GM12878 (cell line): ENCODE data around the gene UBQLN4. TPM values are rescaled to one million over a fixed set of nuclear protein-coding genes. Genes with fewer than 3 reads are reported as not detected.

Experiments
- ATAC-seq: fragments of 200-7000 bp; cut with Tn5 transposase; 3 replicates; pipeline ENCODE4 v1.9.1; 2020; ENCODE audit warnings: mild to moderate bottlenecking, moderate library complexity
- BruUV-seq: library from RNA; stranded (reverse); fragments of 400-500 nt; replicated peaks from 2 replicates; lab custom pipeline; 2021; lab: Mats Ljungman, UMichigan
- CTCF ChIA-PET: fragments of 300-600 bp; sonication (Branson Sonifier 250); formaldehyde crosslinking; extraction: SDS; loops from one replicate; lab custom pipeline; 2021; ENCODE audit warnings: inconsistent platforms; lab: Yijun Ruan, JAX
- POLR2A ChIA-PET: fragments of 350-600 bp; formaldehyde crosslinking; extraction: SDS; loops from one replicate; lab custom pipeline; 2021; ENCODE audit warnings: inconsistent platforms; lab: Charles Lee
- RAD21 ChIA-PET: fragments of 300-600 bp; sonication (Branson Sonifier 250); formaldehyde crosslinking; loops from one replicate; lab custom pipeline; 2023; ENCODE audit warnings: antibody characterized with exemption; ENCODE audit not compliant: unreplicated experiment; lab: Charles Lee
- SMC1A ChIA-PET: fragments of 300-600 bp; sonication (Branson Sonifier 250); formaldehyde crosslinking; loops from one replicate; lab custom pipeline; 2023; ENCODE audit not compliant: unreplicated experiment, uncharacterized antibody; lab: Charles Lee
- DNase-seq: peaks from one replicate; pipeline ENCODE4 v3.0.0-alpha.2; 2011; ENCODE audit warnings: low read depth, low spot score
- FAIRE-seq: peaks from 3 replicates; lab custom pipeline; 2011; peaks lifted over from hg19 to GRCh38; lab: Jason Lieb, UNC
- H2AFZ ChIP-seq: 2 replicates; pipeline ENCODE4 v1.6.0; 2011; ENCODE audit warnings: low read depth, low read length, control low read depth; ENCODE audit not compliant: control insufficient read depth
- H3K27ac ChIP-seq: 2 replicates; pipeline ENCODE4 v1.5.1; 2011; ENCODE audit warnings: control low read depth; ENCODE audit not compliant: control insufficient read depth, insufficient read depth
- H3K27me3 ChIP-seq, 2 experiments: replicated peaks in 1 of 2; 2 replicates each; pipeline versions ENCODE4 v1.6.0 to v1.6.1; 2011; ENCODE audit warnings: low read length in 1 of 2; ENCODE audit not compliant: control insufficient read depth in 2 of 2, insufficient read depth in 2 of 2
- H3K36me3 ChIP-seq, 2 experiments: 2 replicates each; pipeline ENCODE4 v1.5.1; 2011; ENCODE audit warnings: low read length in 1 of 2; ENCODE audit not compliant: control insufficient read depth in 2 of 2, insufficient read depth in 2 of 2
- H3K4me1 ChIP-seq: 2 replicates; pipeline ENCODE4 v1.6.1; 2011; ENCODE audit warnings: mild to moderate bottlenecking, low read length, moderate library complexity, mixed read lengths; ENCODE audit not compliant: control insufficient read depth, insufficient read depth
- H3K4me2 ChIP-seq: 2 replicates; pipeline ENCODE4 v1.6.0; 2011; ENCODE audit warnings: control low read depth; ENCODE audit not compliant: control insufficient read depth, insufficient read depth
- H3K4me3 ChIP-seq: fragments of 200-600 bp; sonication (generic); 2 replicates; pipeline ENCODE4 v1.5.1; 2016
- H3K79me2 ChIP-seq: 2 replicates; pipeline ENCODE4 v1.6.0; 2011; ENCODE audit warnings: low read length; ENCODE audit not compliant: control insufficient read depth, insufficient read depth
- H3K9ac ChIP-seq: 2 replicates; pipeline ENCODE4 v1.8.0; 2011; ENCODE audit warnings: low read length, control low read depth, mixed read lengths; ENCODE audit not compliant: control insufficient read depth, insufficient read depth
- H3K9me3 ChIP-seq: replicated peaks from 3 replicates; pipeline ENCODE4 v1.5.1; 2011; ENCODE audit warnings: mild to moderate bottlenecking, low read length; ENCODE audit not compliant: control insufficient read depth, insufficient read depth
- H4K20me1 ChIP-seq: 2 replicates; pipeline ENCODE4 v1.6.0; 2011; ENCODE audit not compliant: control insufficient read depth, insufficient read depth
- ATF3 ChIP-seq: IDR thresholded peaks from 2 replicates; pipeline ENCODE4 v1.6.1; 2011; ENCODE audit warnings: low read depth, mild to moderate bottlenecking, low read length, moderate library complexity, borderline replicate concordance; ENCODE audit errors: extremely low read depth
- BCL3 ChIP-seq: IDR thresholded peaks from 2 replicates; pipeline ENCODE4 v1.6.1; 2011; ENCODE audit warnings: borderline replicate concordance, low read depth, mild to moderate bottlenecking, moderate library complexity, low read length; ENCODE audit not compliant: insufficient read depth, poor library complexity, severe bottlenecking
- BMI1 ChIP-seq: fragments of 450-650 bp; IDR thresholded peaks from 2 replicates; pipeline ENCODE4 v1.6.1; 2016; ENCODE audit warnings: mild to moderate bottlenecking, moderate library complexity, borderline replicate concordance
- CBFB ChIP-seq: IDR thresholded peaks from 2 replicates; pipeline ENCODE4 v1.6.1; 2016; ENCODE audit warnings: antibody characterized with exemption, low read depth
- IRF4 ChIP-seq: IDR thresholded peaks from 2 replicates; pipeline ENCODE4 v1.6.1; 2011; ENCODE audit warnings: low read depth, low read length
- NR2C1 ChIP-seq: fragments of 450-650 bp; IDR thresholded peaks from 2 replicates; pipeline ENCODE4 v1.6.1; 2017; ENCODE audit warnings: antibody characterized with exemption, mild to moderate bottlenecking, moderate library complexity
- RFX5 ChIP-seq: IDR thresholded peaks from 2 replicates; pipeline ENCODE4 v1.6.1; 2011; ENCODE audit warnings: low read depth, low read length, improper control_type of control experiment
- SKIL ChIP-seq: fragments of 450-650 bp; IDR thresholded peaks from 2 replicates; pipeline ENCODE4 v1.6.1; 2017; ENCODE audit warnings: mild to moderate bottlenecking, low read depth, inconsistent platforms; ENCODE audit not compliant: poor library complexity, severe bottlenecking
- SREBF1 ChIP-seq: IDR thresholded peaks from 2 replicates; pipeline ENCODE4 v1.6.1; 2012; ENCODE audit warnings: mild to moderate bottlenecking, low read length
- WGBS: methylation state at CpG from one replicate; pipeline ENCODE4 v1.1.6; 2016; ENCODE audit warnings: low lambda C conversion rate; ENCODE audit not compliant: insufficient replicate concordance, insufficient coverage; ENCODE audit errors: missing lambda C conversion rate; 5-methylcytosine and 5-hydroxymethylcytosine counted together
- in situ Hi-C: fragments of 300-500 bp; cut with MboI; formaldehyde crosslinking; loops from 9 replicates; pipeline ENCODE4 v1.14.3; 2018; ENCODE audit warnings: mixed read lengths
- intact Hi-C: fragments of 100-400 bp; cut with micrococcal nuclease; formaldehyde crosslinking; loops from one replicate; pipeline ENCODE4 v1.14.2; 2022; ENCODE audit not compliant: unreplicated experiment
- polyA plus RNA-seq, 11 experiments: library from polyadenylated mRNA; depleted of rRNA in 4 of 11; unstranded in 6 of 11; stranded (reverse) in 5 of 11; fragments of >200 nt; fragmentation: Nextera tagmentation in 4 of 11; fragmentation: Illumina TruSeq in 1 of 11; extraction: Ambion mirVana in 4 of 11; extraction: Trizol in 1 of 11; gene quantifications; 1 replicate in 1 of 11; 2 replicates in 10 of 11; pipeline versions ENCODE4 v1.2.1 to v1.2.3, GENCODE V29; 2011 to 2016; ENCODE audit warnings: inconsistent platforms in 2 of 11, missing spikeins in 2 of 11, low read depth in 1 of 11
- total RNA-seq, 4 experiments: library from RNA; depleted of rRNA in 3 of 4; stranded (reverse); fragments of >200 nt in 3 of 4; fragmentation: Illumina TruSeq in 1 of 4; extraction: Trizol in 1 of 4; gene quantifications; 2 replicates each; pipeline versions ENCODE4 v1.2.1 to v1.2.3, GENCODE V29; 2013 to 2021
- TF ChIP-seq, protein P1 (sequence below): fragments of 450-650 bp; IDR thresholded peaks from 2 replicates; pipeline ENCODE4 v1.6.1; 2018; ENCODE audit warnings: borderline replicate concordance, mild to moderate bottlenecking; ENCODE audit not compliant: partially characterized antibody

Gene UBQLN4
- total and polyA plus RNA-seq, 10 of the 15 experiments (the other 5 are each of a cell fraction or from before 2014, with no cell fraction given), result 10.0 to 44.6 (median 19.7) TPM

- no peak for ATAC-seq
- H3K9me3 ChIP-seq, result no peaks in the 10 kb centered on the region
- H3K36me3 ChIP-seq, result no peaks in the 10 kb centered on the region
- CTCF ChIA-PET, result interaction anchor here (0.6 to 21.5 kb wide), 3 partner anchors 10 to 22 kb away, joined by 3 to 1294 read pairs (median 5); partner anchors contain the start of gene LMNA
- no peak for DNase-seq
- H4K20me1 ChIP-seq, result no peaks in the 10 kb centered on the region
- SMC1A ChIA-PET, result interaction anchor here (23.8 kb wide), 1 partner anchor 22 kb away, joined by 874 read pairs; the partner anchor contains the start of gene LMNA
- in situ Hi-C loops (no loop called here), intact Hi-C loops (no loop called here)
- no TSS peak for BruUV-seq
- RAD21 ChIA-PET, result interaction anchor here (0.6 to 22.4 kb wide), 2 partner anchors 20 to 178 kb away, joined by 4 to 695 read pairs; partner anchors contain the start of gene LMNA
- 84% methylated on average over 6 of the region's 6 CpGs for WGBS
- no peak overlapping the region for H3K4me2 ChIP-seq
- TF ChIP-seq NR2C1 (no peak), BCL3 (no peak), RFX5 (no peak), IRF4 (no peak), SREBF1 (no peak), ATF3 (no peak), BMI1 (no peak), CBFB (no peak), SKIL (no peak)
- TF ChIP-seq, protein P1, sequence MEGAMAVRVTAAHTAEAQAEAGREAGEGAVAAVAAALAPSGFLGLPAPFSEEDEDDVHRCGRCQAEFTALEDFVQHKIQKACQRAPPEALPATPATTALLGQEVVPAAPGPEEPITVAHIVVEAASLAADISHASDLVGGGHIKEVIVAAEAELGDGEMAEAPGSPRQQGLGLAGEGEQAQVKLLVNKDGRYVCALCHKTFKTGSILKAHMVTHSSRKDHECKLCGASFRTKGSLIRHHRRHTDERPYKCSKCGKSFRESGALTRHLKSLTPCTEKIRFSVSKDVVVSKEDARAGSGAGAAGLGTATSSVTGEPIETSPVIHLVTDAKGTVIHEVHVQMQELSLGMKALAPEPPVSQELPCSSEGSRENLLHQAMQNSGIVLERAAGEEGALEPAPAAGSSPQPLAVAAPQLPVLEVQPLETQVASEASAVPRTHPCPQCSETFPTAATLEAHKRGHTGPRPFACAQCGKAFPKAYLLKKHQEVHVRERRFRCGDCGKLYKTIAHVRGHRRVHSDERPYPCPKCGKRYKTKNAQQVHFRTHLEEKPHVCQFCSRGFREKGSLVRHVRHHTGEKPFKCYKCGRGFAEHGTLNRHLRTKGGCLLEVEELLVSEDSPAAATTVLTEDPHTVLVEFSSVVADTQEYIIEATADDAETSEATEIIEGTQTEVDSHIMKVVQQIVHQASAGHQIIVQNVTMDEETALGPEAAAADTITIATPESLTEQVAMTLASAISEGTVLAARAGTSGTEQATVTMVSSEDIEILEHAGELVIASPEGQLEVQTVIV, result no peak
- no peaks in the 10 kb centered on the region; the same call in 1 of the 2 replicates for H3K79me2 ChIP-seq
- no peak overlapping the region for H2AFZ ChIP-seq
- no peak overlapping the region for H3K4me3 ChIP-seq
- POLR2A ChIA-PET, result interaction anchor here (1.5 to 6.1 kb wide), 3 partner anchors 13 to 28 kb away, joined by 5 to 128 read pairs (median 25); partner anchors contain the start of gene LMNA
- H3K27ac ChIP-seq, result no peak overlapping the region
- peaks cover 51% of the 10 kb centered on the region for H3K4me1 ChIP-seq
- no peak for FAIRE-seq
- H3K27me3 ChIP-seq, result no peaks in the 10 kb centered on the region
- no peak overlapping the region for H3K9ac ChIP-seq
These were observed 48.3 kb upstream of the UBQLN4 start for GRCh38 chr1:156101880-156102279.
